ENCODE measurements around the gene MICB. TPM values are rescaled to one million over a fixed set of nuclear protein-coding genes. Genes with fewer than 3 reads are reported as not detected.
A peak's percentile ranks its signal among the peaks of the same experiment; 100 is the strongest.

The MICB gene
- total RNA-seq, 1 donor from 2014 or later = 17.6 TPM

- H3K36me3 Mint-ChIP-seq (ENCODE audit: low read depth) = peaks cover 67% of the 10 kb centered on the region
- intact Hi-C loops (cut with micrococcal nuclease) = no loop called here
Observed at GRCh38 chr6:31465185-31465536, 32.8 kb upstream of the MICB start.

DNA sequence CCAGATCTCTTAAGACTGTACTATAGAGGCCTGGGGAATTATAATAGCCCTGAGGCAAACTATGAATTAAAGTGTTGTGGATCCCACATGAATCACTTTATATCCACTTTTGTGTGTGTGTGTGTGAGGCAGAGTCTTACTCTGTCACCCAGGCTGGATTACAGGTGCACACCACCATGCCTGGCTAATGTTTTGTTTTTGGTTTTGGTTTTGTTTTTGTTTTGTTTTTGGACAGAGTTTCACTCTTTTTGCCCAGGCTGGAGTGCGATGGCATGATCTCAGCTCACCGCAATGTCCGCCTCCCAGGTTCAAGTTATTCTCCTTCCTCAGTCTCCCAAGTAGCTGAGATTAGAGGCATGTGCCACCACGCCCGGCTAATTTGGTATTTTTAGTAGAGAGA is 32.2 kb upstream of the MICB start:
- Mint-ChIP-seq H3K27ac (peak overlapping the region; percentile 98), H3K36me3 (ENCODE audit: low read depth) (peaks cover 73% of the 10 kb centered on the region), H3K27me3 (no peaks in the 10 kb centered on the region), H3K4me3 (peak overlapping the region; percentile 100), H3K4me1 (peaks cover 86% of the 10 kb centered on the region), H3K9me3 (no peaks in the 10 kb centered on the region)
- ChIA-PET CTCF (no interaction called here), POLR2A (no interaction called here)
- no peak for TF ChIP-seq CTCF (IDR thresholded peaks at IDR 0.05)
- DNase-seq (no peak), ATAC-seq (ENCODE audit: low read depth) (no peak)
- intact Hi-C loops (cut with micrococcal nuclease) = no loop called here

More at GRCh38 chr6:31465185-31465536, 32.8 kb upstream of the MICB start:
- DNase-seq (no peak), ATAC-seq (ENCODE audit: low read depth) (no peak)
- H3K9me3 Mint-ChIP-seq = no peaks in the 10 kb centered on the region
- peak overlapping the region; percentile 98 for H3K27ac Mint-ChIP-seq
- H3K4me3 Mint-ChIP-seq = peak overlapping the region; percentile 100
- H3K27me3 Mint-ChIP-seq = no peaks in the 10 kb centered on the region
- CTCF ChIA-PET = no interaction called here
- H3K4me1 Mint-ChIP-seq = peaks cover 81% of the 10 kb centered on the region
- POLR2A ChIA-PET = no interaction called here
- TF ChIP-seq CTCF (IDR thresholded peaks at IDR 0.05) = no peak

DNA sequence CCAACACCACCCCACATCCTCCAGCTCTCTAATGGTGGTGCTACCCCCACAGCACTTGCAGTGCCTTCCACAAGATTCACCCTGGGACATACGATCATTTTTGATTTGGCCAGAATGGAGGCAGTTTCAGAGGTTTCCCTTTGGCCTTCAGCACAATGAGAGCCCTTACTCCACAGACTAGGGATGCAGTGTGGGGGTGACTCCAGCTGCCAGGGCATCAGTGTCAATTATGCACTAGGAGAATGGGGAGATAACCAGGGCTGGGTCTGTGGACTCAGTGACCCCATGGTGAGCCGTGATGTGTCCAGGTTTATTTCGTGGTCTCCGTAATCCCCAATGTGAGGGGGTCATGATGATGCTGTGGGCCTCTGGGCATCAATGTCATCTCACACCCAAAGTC is 31.5 kb upstream of the MICB start:
- H3K36me3 Mint-ChIP-seq (ENCODE audit: low read depth) = peaks cover 81% of the 10 kb centered on the region
- peaks cover 94% of the 10 kb centered on the region for H3K4me1 Mint-ChIP-seq

GRCh38 chr6:31467151-31467550 is 30.8 kb upstream of the MICB start:
- Mint-ChIP-seq H3K4me1 (peaks cover 95% of the 10 kb centered on the region), H3K27ac (peak overlapping the region; percentile 32), H3K36me3 (ENCODE audit: low read depth) (peaks cover 84% of the 10 kb centered on the region), H3K4me3 (peak overlapping the region; percentile 100), H3K9me3 (no peaks in the 10 kb centered on the region), H3K27me3 (no peaks in the 10 kb centered on the region)
- no peak for TF ChIP-seq CTCF (IDR thresholded peaks at IDR 0.05)
- ATAC-seq (ENCODE audit: low read depth) = no peak
- ChIA-PET POLR2A (no interaction called here), CTCF (no interaction called here)
- intact Hi-C loops (cut with micrococcal nuclease) = no loop called here
- DNase-seq = no peak

More for the DNA sequence above, 31.5 kb upstream of the MICB start:
- intact Hi-C loops (cut with micrococcal nuclease) = no loop called here
- H3K27me3 Mint-ChIP-seq = no peaks in the 10 kb centered on the region
- CTCF ChIA-PET = no interaction called here
- DNase-seq (no peak), ATAC-seq (ENCODE audit: low read depth) (no peak)
- TF ChIP-seq CTCF (IDR thresholded peaks at IDR 0.05) = no peak
- no peaks in the 10 kb centered on the region for H3K9me3 Mint-ChIP-seq
- peak overlapping the region; percentile 32 for H3K27ac Mint-ChIP-seq
- POLR2A ChIA-PET = interaction anchor here (0.7 kb wide), 1 partner anchor 9 kb away, joined by 3 read pairs; no protein-coding TSS in a partner anchor
- H3K4me3 Mint-ChIP-seq = peak overlapping the region; percentile 100

- ATAC-seq (ENCODE audit: low read depth) (no peak), DNase-seq (no peak)
- no peak for TF ChIP-seq CTCF (IDR thresholded peaks at IDR 0.05)
- intact Hi-C loops (cut with micrococcal nuclease) = no loop called here
- ChIA-PET CTCF (no interaction called here), POLR2A (interaction anchor here (0.6 to 0.8 kb wide), 2 partner anchors 73 to 584 kb away, joined by 4 to 8 read pairs; partner anchors contain the start of genes DDR1 and DDX39B)
- no peaks in the 10 kb centered on the region for H3K27me3 Mint-ChIP-seq
- no peaks in the 10 kb centered on the region for H3K9me3 Mint-ChIP-seq
- no peak overlapping the region for H3K27ac Mint-ChIP-seq
- H3K4me3 Mint-ChIP-seq = peak overlapping the region; percentile 3
- H3K36me3 Mint-ChIP-seq (ENCODE audit: low read depth) = peaks cover 91% of the 10 kb centered on the region
- H3K4me1 Mint-ChIP-seq = peaks cover 95% of the 10 kb centered on the region
Observed at GRCh38 chr6:31468311-31468710, 29.6 kb upstream of the MICB start.

Data from activated B cell treated with CpG ODN at 0.5 μM for 24 hours (primary cell).